ENCODE data around the gene PRUNE2. TPM values are rescaled to one million over a fixed set of nuclear protein-coding genes. Genes with fewer than 3 reads are reported as not detected.

The PRUNE2 gene
- total RNA-seq, 1 donor from 2014 or later, result 8.7 TPM

DNA sequence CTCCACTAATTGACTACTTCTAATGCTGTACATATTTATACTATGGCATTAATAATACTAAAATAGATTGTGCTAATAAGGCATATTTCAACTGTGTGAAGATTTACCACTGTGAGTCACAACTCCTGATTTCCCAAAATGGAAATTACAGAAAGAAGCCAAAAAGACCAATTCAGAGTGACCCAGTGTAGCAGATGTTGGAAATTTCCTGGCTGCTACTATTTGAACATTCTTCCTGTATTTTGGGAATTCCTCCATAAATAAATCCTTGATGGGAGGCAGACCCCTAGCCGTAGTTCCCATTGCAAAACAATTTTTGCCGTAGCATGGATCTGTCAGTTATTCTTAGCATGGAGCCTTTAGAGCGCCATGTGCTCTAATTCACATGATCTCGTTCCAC, 11.4 kb upstream of the PRUNE2 start:
- FAIRE-seq (no peak), DNase-seq (ENCODE audit: low read depth) (no peak)
- H3K27ac ChIP-seq (ENCODE audit: low read depth, low read length), result no peak overlapping the region
- no peak overlapping the region for H3K9ac ChIP-seq (ENCODE audit: low read length)
- Mint-ChIP-seq H3K27me3 (ENCODE audit: low read depth, unreplicated experiment) (peaks cover 57% of the 10 kb centered on the region), H3K36me3 (ENCODE audit: low read depth, unreplicated experiment) (no peaks in the 10 kb centered on the region), H3K9me3 (ENCODE audit: unreplicated experiment) (no peaks in the 10 kb centered on the region), H3K4me1 (ENCODE audit: low read depth, unreplicated experiment) (peaks cover 6% of the 10 kb centered on the region), H3K4me3 (ENCODE audit: unreplicated experiment) (no peak overlapping the region), H3K27ac (ENCODE audit: unreplicated experiment) (no peak overlapping the region)
- no peaks in the 10 kb centered on the region for H3K36me3 ChIP-seq (ENCODE audit: insufficient read depth, low read length)
- H2AFZ ChIP-seq (ENCODE audit: low read depth, low read length), result no peak overlapping the region
- H3K4me3 ChIP-seq (ENCODE audit: insufficient read depth, low read depth, low read length), result no peak overlapping the region
- H3K4me2 ChIP-seq (ENCODE audit: low read length), result no peak overlapping the region
- TF ChIP-seq EZH2 (IDR thresholded peaks at IDR 0.05; ENCODE audit: insufficient read depth, low read length), result no peak
- TF ChIP-seq, protein P1, sequence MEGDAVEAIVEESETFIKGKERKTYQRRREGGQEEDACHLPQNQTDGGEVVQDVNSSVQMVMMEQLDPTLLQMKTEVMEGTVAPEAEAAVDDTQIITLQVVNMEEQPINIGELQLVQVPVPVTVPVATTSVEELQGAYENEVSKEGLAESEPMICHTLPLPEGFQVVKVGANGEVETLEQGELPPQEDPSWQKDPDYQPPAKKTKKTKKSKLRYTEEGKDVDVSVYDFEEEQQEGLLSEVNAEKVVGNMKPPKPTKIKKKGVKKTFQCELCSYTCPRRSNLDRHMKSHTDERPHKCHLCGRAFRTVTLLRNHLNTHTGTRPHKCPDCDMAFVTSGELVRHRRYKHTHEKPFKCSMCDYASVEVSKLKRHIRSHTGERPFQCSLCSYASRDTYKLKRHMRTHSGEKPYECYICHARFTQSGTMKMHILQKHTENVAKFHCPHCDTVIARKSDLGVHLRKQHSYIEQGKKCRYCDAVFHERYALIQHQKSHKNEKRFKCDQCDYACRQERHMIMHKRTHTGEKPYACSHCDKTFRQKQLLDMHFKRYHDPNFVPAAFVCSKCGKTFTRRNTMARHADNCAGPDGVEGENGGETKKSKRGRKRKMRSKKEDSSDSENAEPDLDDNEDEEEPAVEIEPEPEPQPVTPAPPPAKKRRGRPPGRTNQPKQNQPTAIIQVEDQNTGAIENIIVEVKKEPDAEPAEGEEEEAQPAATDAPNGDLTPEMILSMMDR (IDR thresholded peaks at IDR 0.05; ENCODE audit: insufficient read depth, low read depth, low read length), result no peak
- H3K79me2 ChIP-seq (ENCODE audit: insufficient read depth, low read length), result no peaks in the 10 kb centered on the region
- peaks cover 8% of the 10 kb centered on the region for H3K4me1 ChIP-seq (ENCODE audit: insufficient read depth, low read length)
- H3K9me3 ChIP-seq (ENCODE audit: insufficient read depth, low read depth, low read length), result no peaks in the 10 kb centered on the region
- no peaks in the 10 kb centered on the region for H4K20me1 ChIP-seq (ENCODE audit: insufficient read depth, low read length)
- no peaks in the 10 kb centered on the region for H3K27me3 ChIP-seq (ENCODE audit: insufficient read depth, low read length)

DNA sequence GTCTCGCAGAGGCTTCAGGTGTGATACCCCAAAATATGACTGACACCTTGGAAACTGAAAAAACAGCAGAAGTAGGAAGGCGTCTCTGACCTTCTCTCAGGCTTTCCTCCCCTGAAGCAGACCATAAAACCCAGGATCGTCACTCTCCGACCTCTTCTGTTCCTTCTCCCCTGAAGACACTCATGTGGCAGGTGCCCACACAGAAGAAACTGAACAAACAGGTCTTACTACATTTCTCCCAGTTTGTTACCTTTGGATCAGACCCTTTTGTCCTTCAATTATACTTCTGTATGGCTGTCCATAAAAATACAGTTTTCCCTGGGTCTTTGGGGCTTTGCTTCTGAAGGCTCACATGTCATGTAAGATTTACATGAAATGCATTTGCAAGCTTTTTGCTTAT, 10.3 kb upstream of the PRUNE2 start:
- Histone ChIP-seq H3K9me3 (ENCODE audit: insufficient read depth, low read depth, low read length) (no peaks in the 10 kb centered on the region), H3K4me3 (ENCODE audit: insufficient read depth, low read depth, low read length) (no peak overlapping the region), H2AFZ (ENCODE audit: low read depth, low read length) (no peak overlapping the region), H3K27ac (ENCODE audit: low read depth, low read length) (no peak overlapping the region), H3K36me3 (ENCODE audit: insufficient read depth, low read length) (no peaks in the 10 kb centered on the region), H3K4me2 (ENCODE audit: low read length) (no peak overlapping the region), H3K79me2 (ENCODE audit: insufficient read depth, low read length) (no peaks in the 10 kb centered on the region), H4K20me1 (ENCODE audit: insufficient read depth, low read length) (no peaks in the 10 kb centered on the region), H3K9ac (ENCODE audit: low read length) (no peak overlapping the region), H3K27me3 (ENCODE audit: insufficient read depth, low read length) (no peaks in the 10 kb centered on the region), H3K4me1 (ENCODE audit: insufficient read depth, low read length) (peaks cover 9% of the 10 kb centered on the region)
- DNase-seq (ENCODE audit: low read depth) (no peak), FAIRE-seq (no peak)
- H3K4me3 Mint-ChIP-seq (ENCODE audit: unreplicated experiment), result no peak overlapping the region
- no peaks in the 10 kb centered on the region for H3K36me3 Mint-ChIP-seq (ENCODE audit: low read depth, unreplicated experiment)
- H3K9me3 Mint-ChIP-seq (ENCODE audit: unreplicated experiment), result no peaks in the 10 kb centered on the region
- no peak overlapping the region for H3K27ac Mint-ChIP-seq (ENCODE audit: unreplicated experiment)
- peaks cover 48% of the 10 kb centered on the region for H3K27me3 Mint-ChIP-seq (ENCODE audit: low read depth, unreplicated experiment)
- H3K4me1 Mint-ChIP-seq (ENCODE audit: low read depth, unreplicated experiment), result peaks cover 6% of the 10 kb centered on the region
- TF ChIP-seq, protein P1 (IDR thresholded peaks at IDR 0.05; ENCODE audit: insufficient read depth, low read depth, low read length), result no peak
- TF ChIP-seq EZH2 (IDR thresholded peaks at IDR 0.05; ENCODE audit: insufficient read depth, low read length), result no peak

DNA sequence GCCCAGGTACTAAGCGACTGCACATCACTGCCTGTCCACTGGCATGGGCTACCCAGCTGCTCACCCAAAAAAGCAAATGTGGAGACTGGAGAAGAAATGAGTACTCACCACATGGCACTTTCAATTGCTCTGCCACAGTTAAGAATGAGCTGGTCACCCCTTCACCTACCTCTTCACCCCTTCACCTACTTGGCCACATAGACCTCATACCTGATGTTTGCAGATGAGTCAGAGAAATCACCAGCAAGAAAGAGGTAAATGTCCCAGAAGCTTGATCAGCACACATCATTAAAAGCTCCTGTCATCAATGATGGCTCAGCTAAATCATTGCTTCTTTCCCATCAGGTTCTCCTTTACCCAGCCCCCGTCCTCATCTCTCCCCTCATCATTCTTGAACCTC, 7.6 kb upstream of the PRUNE2 start:
- H2AFZ ChIP-seq (ENCODE audit: low read depth, low read length), result no peak overlapping the region
- no peaks in the 10 kb centered on the region for H3K27me3 ChIP-seq (ENCODE audit: insufficient read depth, low read length)
- no peak for TF ChIP-seq EZH2 (IDR thresholded peaks at IDR 0.05; ENCODE audit: insufficient read depth, low read length)
- TF ChIP-seq, protein P1 (IDR thresholded peaks at IDR 0.05; ENCODE audit: insufficient read depth, low read depth, low read length), result no peak
- Mint-ChIP-seq H3K4me3 (ENCODE audit: unreplicated experiment) (no peak overlapping the region), H3K9me3 (ENCODE audit: unreplicated experiment) (peaks cover 4% of the 10 kb centered on the region), H3K4me1 (ENCODE audit: low read depth, unreplicated experiment) (peaks cover 6% of the 10 kb centered on the region), H3K36me3 (ENCODE audit: low read depth, unreplicated experiment) (no peaks in the 10 kb centered on the region), H3K27me3 (ENCODE audit: low read depth, unreplicated experiment) (peaks cover 52% of the 10 kb centered on the region), H3K27ac (ENCODE audit: unreplicated experiment) (no peak overlapping the region)
- H3K4me1 ChIP-seq (ENCODE audit: insufficient read depth, low read length), result peaks cover 9% of the 10 kb centered on the region
- FAIRE-seq (no peak), DNase-seq (ENCODE audit: low read depth) (no peak)
- no peaks in the 10 kb centered on the region for H3K79me2 ChIP-seq (ENCODE audit: insufficient read depth, low read length)
- no peak overlapping the region for H3K9ac ChIP-seq (ENCODE audit: low read length)
- H3K36me3 ChIP-seq (ENCODE audit: insufficient read depth, low read length), result no peaks in the 10 kb centered on the region
- no peak overlapping the region for H3K4me3 ChIP-seq (ENCODE audit: insufficient read depth, low read depth, low read length)
- H3K9me3 ChIP-seq (ENCODE audit: insufficient read depth, low read depth, low read length), result no peaks in the 10 kb centered on the region
- H3K27ac ChIP-seq (ENCODE audit: low read depth, low read length), result no peak overlapping the region
- no peak overlapping the region for H3K4me2 ChIP-seq (ENCODE audit: low read length)
- no peaks in the 10 kb centered on the region for H4K20me1 ChIP-seq (ENCODE audit: insufficient read depth, low read length)
